GM21825 (cell line): ENCODE results near the gene GP9.

Source experiments
- ATAC-seq: cut with Tn5 transposase; IDR thresholded peaks from one replicate; pipeline ENCODE4 v1.9.1; 2021; ENCODE audit warnings: mild to moderate bottlenecking, moderate library complexity; ENCODE audit not compliant: unreplicated experiment

GP9 gene

GRCh38 chr3:129060276-129061022, at the start of gene GP9:
Gene GP9 (plus strand): TSS chr3:129060779. CDS start chr3:129061740, 961 bp downstream.
- ATAC-seq: no peak

GRCh38 chr3:129013491-129013891, 47.1 kb upstream of the GP9 start:
- ATAC-seq: no peak

GRCh38 chr3:129014148-129014547, 46.4 kb upstream of the GP9 start:
- ATAC-seq: no peak

- no peak for ATAC-seq
Observed at GRCh38 chr3:129014793-129015345, 45.7 kb upstream of the GP9 start.

- no peak for ATAC-seq
Observed at GRCh38 chr3:129015388-129016105, 45.0 kb upstream of the GP9 start.

- no peak for ATAC-seq
Observed at GRCh38 chr3:129016356-129016719, 44.2 kb upstream of the GP9 start.

GRCh38 chr3:129016720-129017483, 43.7 kb upstream of the GP9 start:
- ATAC-seq: no peak

GRCh38 chr3:129017484-129017899, 43.1 kb upstream of the GP9 start:
- no peak for ATAC-seq

GRCh38 chr3:129018271-129018670, 42.3 kb upstream of the GP9 start:
- no peak for ATAC-seq

- ATAC-seq: no peak
Observed at GRCh38 chr3:129018751-129019150, 41.8 kb upstream of the GP9 start.

GRCh38 chr3:129019266-129019665, 41.3 kb upstream of the GP9 start:
- no peak for ATAC-seq

- ATAC-seq: no peak
Observed at GRCh38 chr3:129020691-129021090, 39.9 kb upstream of the GP9 start.

GRCh38 chr3:129021140-129021551, 39.4 kb upstream of the GP9 start:
- no peak for ATAC-seq

- no peak for ATAC-seq
Observed at GRCh38 chr3:129022114-129023007, 38.2 kb upstream of the GP9 start.

GRCh38 chr3:129023008-129023358, 37.6 kb upstream of the GP9 start:
- no peak for ATAC-seq

GRCh38 chr3:129023909-129024308, 36.7 kb upstream of the GP9 start:
- ATAC-seq: no peak

GRCh38 chr3:129025108-129025507, 35.5 kb upstream of the GP9 start:
- ATAC-seq: no peak

GRCh38 chr3:129025691-129026435, 34.7 kb upstream of the GP9 start:
- no peak for ATAC-seq

- ATAC-seq: peak; percentile 98
Observed at GRCh38 chr3:129026728-129027543, 33.6 kb upstream of the GP9 start.
